ENCODE data around the gene P2RX6.
"Not testable (repeated sequence)": the region's sequence is repeated elsewhere in the genome, so short reads cannot be mapped to it uniquely, and the experiment has no call there.

The P2RX6 gene

DNA sequence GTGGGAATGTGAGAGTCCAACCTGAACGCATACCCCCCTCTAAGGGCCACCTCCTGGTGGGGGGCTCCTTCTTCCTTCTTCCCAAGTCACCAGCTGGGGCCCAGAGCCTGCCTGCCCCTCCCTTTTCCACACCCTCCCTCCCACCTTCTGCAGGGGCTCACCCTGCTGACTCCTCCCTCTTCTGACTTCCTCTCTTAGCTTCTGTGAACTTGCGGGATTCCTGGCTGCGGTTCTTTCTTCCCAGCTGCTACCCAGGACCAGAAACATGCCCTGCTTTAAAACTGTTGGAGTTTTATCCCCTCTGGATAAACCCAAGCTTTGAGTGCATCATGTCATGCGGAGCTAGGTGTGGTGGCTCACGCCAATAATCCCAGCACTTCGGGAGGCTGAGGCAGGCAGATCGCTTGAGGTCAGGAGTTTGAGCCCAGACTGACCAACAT, 40.9 kb downstream of the P2RX6 start:
- no peak for DNase-seq

GRCh38 chr22:21060363-21060762, 45.4 kb downstream of the P2RX6 start:
- not testable (repeated sequence) for DNase-seq

- DNase-seq, result not testable (repeated sequence)
Observed at GRCh38 chr22:21061660-21062321, 46.8 kb downstream of the P2RX6 start.

DNA sequence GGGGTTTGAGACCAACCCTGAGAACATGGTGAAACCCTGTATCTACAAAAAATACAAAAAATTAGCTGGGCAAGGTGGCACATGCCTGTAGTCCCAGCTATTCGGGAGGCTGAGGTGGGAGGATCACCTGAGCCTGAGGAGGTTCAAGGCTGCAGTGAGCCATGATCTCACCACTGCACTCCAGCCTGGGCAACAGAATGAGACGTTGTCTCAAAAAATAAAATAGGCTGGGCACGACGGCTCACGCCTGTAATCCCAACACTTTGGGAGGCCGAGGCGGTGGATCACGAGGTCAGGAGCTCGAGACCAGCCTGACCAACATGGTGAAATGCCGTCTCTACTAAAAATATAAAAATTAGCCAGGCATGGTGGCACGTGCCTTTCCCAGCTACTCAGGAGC, 49.5 kb downstream of the P2RX6 start:
- not testable (repeated sequence) for DNase-seq

DNA sequence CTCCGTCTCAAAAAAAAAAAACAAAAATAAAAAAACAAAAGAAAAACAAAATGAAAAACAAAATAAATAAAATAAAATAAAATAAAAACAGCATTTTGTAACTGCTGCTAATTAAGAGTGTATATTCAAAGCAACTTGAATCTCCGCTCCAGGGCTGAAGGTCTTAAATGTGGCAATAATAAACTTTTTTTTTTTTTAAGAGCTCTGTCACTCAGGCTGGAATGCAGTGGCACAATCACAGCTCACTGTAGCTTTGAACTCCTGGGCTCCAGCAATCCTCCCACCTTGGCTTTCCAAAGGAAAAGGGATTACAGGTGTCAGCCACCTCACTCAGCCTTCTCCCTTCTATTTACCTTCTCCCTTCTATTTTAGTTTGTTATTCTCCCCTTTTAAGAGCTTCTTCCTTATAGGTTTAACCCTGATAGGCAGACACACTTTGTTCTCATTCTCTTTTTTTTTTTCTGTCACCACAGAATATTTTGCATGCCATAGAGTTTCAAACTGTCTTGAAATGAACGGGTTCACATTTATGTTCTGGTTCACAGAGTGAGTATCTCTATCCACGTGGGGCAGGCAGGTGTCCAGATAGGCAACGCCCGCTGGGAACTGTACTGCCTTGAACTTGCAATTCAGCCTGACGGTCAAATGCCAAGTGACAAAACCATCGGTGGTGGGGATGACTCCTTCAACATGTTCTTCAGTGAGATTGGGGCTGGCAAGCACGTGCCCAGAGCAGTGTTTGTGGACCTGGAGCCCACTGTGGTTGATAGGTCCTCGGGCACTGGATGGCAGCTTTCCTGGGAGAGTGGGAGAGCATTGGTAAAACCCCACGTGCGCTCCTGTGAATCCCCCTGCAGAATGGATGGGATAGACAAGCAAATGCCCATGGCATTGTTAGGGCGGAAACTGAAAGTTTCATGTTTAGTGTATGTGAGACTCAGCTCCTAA, 50.2 kb downstream of the P2RX6 start:
- no peak for DNase-seq

GRCh38 chr22:21067075-21067900, 52.3 kb downstream of the P2RX6 start:
- no peak for DNase-seq

GRCh38 chr22:21067901-21068680, 53.1 kb downstream of the P2RX6 start:
- DNase-seq, result no peak

DNA sequence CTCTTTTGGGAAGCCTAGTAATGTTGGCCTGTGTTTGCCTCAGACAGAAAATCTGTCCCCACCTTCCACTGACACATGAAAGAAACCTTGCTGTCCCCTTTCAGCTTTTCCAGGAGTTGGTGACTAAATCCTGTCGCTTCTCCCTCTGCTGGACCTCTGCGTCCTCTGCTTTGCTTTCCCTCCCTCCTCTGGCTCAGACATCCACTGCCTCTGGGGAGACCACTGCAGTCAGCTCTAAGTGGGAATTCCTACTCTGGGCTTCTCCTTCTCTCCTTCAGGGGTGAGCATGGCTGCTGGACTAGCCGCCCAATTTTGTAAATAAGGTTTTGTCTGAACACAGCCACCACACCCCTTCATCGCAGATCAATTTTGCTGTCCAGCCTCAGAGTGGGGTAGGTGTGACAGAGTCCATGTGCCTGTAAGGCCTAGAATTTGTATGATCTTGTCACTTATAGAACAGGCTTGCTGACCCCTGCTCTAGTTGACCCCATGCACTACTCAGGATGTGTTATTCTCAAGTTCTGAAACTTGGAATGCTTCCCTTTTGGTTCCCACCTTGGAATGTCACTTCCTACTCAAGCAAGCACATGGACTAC, 53.8 kb downstream of the P2RX6 start:
- no peak for DNase-seq

DNA sequence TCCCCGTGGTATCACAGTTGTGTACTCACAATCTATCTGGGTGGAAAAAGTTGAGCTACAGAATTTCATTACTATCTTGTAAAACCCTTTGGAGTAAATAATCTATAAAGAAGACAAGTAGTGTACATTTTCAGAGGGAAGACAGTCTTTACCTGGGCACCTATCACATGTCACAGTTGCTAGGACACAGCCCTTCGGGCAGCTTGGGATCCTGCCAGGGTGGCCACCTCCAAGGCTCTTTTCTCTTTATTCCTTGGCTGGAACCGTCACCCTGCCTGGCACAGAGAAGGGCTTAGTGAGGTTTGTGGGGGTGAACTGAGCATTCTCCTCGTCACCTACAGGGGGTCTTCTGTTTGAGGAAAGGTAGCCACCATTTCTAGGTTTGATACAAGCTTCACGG, 54.4 kb downstream of the P2RX6 start:
- DNase-seq, result no peak

- DNase-seq, result no peak
Observed at GRCh38 chr22:21070690-21071615, 56.0 kb downstream of the P2RX6 start.

GRCh38 chr22:21071796-21072195, 56.8 kb downstream of the P2RX6 start:
- not testable (repeated sequence) for DNase-seq

DNA sequence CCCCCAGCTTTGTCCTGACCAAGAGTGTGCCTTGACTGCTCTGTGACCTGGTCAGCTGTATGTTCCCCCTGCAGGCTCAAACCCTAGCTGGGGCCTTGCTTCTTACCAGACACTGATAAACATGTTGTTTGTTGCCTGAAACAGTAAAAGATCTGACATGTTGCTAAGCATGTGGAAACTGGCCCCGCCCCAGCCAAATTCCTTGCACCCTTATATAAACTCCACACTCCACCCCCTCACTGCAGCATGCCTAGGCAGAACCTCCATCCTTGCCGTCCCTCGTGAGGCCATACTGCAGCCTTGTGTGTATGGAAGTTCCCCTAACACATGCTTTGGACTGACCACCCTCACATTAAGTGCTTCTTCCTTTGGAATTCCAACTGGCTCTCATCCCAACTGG, 58.1 kb downstream of the P2RX6 start:
- no peak for DNase-seq

GRCh38 chr22:21073482-21073881, 58.5 kb downstream of the P2RX6 start:
- DNase-seq, result no peak

DNA sequence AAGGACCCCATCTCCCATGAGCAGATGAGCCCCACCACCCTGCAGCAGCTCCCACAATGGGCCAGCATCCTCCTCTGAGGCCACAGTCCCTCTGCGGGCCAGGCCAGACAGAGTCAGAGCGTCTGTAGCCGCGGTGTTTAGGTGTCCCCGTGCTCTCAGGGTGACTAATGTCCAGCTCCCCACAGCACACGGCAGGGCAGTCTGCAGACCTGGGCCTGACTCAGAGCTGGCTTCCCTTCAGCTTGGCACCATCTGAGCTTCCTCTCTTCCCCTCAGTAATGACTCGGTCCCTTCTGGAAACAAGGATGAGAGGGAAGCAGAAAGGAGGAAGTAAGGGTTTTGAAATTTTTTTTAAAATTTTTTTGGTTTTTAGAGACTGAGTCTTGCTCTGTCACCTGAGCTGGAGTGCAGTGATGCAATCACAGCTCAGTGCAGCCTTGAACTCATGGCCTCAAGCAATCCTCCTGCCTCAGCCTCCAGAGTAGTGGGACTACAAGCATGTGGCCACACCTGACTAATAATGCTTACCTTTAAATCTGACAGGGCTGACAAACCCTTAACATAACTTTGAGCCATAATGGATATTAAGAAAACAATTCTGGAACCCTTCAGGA, 59.2 kb downstream of the P2RX6 start:
- no peak for DNase-seq

DNA sequence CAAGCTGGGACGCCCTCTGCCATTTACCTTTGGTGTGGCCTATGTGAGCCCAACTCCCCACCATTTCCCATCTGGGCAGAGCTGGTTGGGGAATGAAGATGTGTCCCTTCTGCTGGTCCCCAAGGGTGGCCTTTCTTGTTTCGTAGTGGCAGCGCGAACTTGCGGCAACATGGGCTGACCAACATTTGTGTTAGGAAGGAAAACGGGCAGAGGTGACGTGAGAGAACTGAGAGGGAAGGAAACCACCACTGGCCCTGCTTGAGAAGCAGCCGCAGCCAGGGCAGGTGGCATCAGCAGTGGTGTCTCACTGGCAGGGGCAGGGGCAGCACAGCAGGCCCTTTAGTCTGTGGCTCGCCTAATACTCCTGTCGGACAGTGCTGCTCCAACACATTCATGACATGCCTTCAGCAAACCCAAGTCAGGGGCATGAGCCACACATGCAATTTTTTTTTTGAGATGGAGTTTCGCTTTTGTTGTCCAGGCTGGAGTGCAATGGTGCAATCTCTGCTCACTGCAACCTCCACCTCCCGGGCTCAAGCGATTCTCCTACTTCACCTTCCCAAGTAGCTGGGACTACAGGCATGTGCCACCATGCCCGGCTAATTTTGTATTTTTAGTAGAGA, 60.7 kb downstream of the P2RX6 start:
- DNase-seq, result no peak

- no peak for DNase-seq
Observed at GRCh38 chr22:21076912-21077625, 62.1 kb downstream of the P2RX6 start.
